ENCODE data around the gene ITPKC.

DNA sequence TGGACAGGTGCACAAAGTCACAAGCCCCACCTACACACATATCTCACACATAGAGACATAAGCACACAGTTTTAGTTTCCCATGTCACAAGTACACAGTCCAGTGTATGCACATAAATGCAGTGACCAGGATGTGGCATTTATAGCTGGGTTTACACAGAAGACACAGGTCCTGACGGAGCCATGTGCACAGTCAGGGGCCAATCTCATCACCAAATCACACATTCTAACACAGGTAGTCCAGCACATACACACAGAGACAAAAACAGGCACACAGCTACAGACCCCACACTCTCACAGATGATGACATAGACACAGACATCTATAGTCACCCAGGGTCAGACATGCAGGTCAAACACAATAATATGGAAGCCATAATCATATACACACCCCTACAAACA is 28.6 kb upstream of the ITPKC start:
- TF ChIP-seq CTCF (IDR thresholded peaks at IDR 0.05), result no peak
- TF ChIP-seq EZH2 (IDR thresholded peaks at IDR 0.05), result no peak

Data from neural progenitor cell (in vitro differentiated cells).